Measurements from ENCODE around the gene LIMA1.
A peak's percentile ranks its signal among the peaks of the same experiment; 100 is the strongest.
"Not testable (repeated sequence)": the region's sequence is repeated elsewhere in the genome, so short reads cannot be mapped to it uniquely, and the experiment has no call there.

The LIMA1 gene

GRCh38 chr12:50287271-50287670, 4.0 kb upstream of the LIMA1 start:
- DNase-seq = no peak

GRCh38 chr12:50285253-50285652, 1.9 kb upstream of the LIMA1 start:
- no peak for DNase-seq

- peak in 3 of 51 donors; percentile 1 to 71 (median 4) for DNase-seq
These were observed 545 bp downstream of the LIMA1 start for GRCh38 chr12:50282721-50283228.

GRCh38 chr12:50279501-50279900, 3.8 kb downstream of the LIMA1 start:
- DNase-seq = no peak

GRCh38 chr12:50276912-50277671, 6.2 kb downstream of the LIMA1 start:
- DNase-seq = no peak

GRCh38 chr12:50276068-50276467, 7.3 kb downstream of the LIMA1 start:
- DNase-seq = no peak

- no peak for DNase-seq
These were observed 7.8 kb downstream of the LIMA1 start for GRCh38 chr12:50275556-50275955.

- DNase-seq = not testable (repeated sequence)
These were observed 8.2 kb downstream of the LIMA1 start for GRCh38 chr12:50275127-50275526.

- no peak for DNase-seq
These were observed 11.5 kb downstream of the LIMA1 start for GRCh38 chr12:50271724-50272247.

GRCh38 chr12:50268482-50268881, 14.8 kb downstream of the LIMA1 start:
- DNase-seq = no peak

GRCh38 chr12:50265770-50266524, 17.4 kb downstream of the LIMA1 start:
- no peak for DNase-seq

GRCh38 chr12:50263832-50264231, 19.5 kb downstream of the LIMA1 start:
- DNase-seq = no peak

- no peak for DNase-seq
These were observed 21.7 kb downstream of the LIMA1 start for GRCh38 chr12:50261654-50262053.

- DNase-seq = no peak
These were observed 25.2 kb downstream of the LIMA1 start for GRCh38 chr12:50258167-50258551.

- DNase-seq = peak in 1 of 51 donors; percentile 38
These were observed 25.8 kb downstream of the LIMA1 start for GRCh38 chr12:50257236-50258166.

- no peak for DNase-seq
These were observed 26.6 kb downstream of the LIMA1 start for GRCh38 chr12:50256761-50257160.

- DNase-seq = no peak
These were observed 30.2 kb downstream of the LIMA1 start for GRCh38 chr12:50252977-50253602.

GRCh38 chr12:50251619-50252252, 31.6 kb downstream of the LIMA1 start:
- no peak for DNase-seq

- no peak for DNase-seq
These were observed 33.7 kb downstream of the LIMA1 start for GRCh38 chr12:50249464-50250182.

GRCh38 chr12:50248883-50249282, 34.4 kb downstream of the LIMA1 start:
- DNase-seq = no peak
